A673 (cell line): ENCODE results near the gene C13orf46. TPM values are rescaled to one million over a fixed set of nuclear protein-coding genes. Genes with fewer than 3 reads are reported as not detected.

ENCODE experiments used
- BruUV-seq: library from RNA; stranded (reverse); fragments of 400-500 nt; replicated peaks from 2 replicates; lab custom pipeline; 2021; lab: Mats Ljungman, UMichigan
- CTCF ChIA-PET: fragments of 300-600 bp; sonication (Branson Sonifier 250); formaldehyde crosslinking; loops from one replicate; lab custom pipeline; 2022; ENCODE audit warnings: antibody characterized with exemption; lab: Charles Lee
- POLR2A ChIA-PET: fragments of 300-600 bp; sonication (Branson Sonifier 250); formaldehyde crosslinking; loops from one replicate; lab custom pipeline; 2022; ENCODE audit warnings: antibody characterized with exemption; ENCODE audit not compliant: low non-redundant PET; lab: Charles Lee
- DNase-seq: peaks from one replicate; pipeline ENCODE4 v3.0.0-alpha.2; 2015; ENCODE audit warnings: low spot score
- H3K27ac ChIP-seq: fragments of 200-600 bp; sonication (generic); 2 replicates; pipeline ENCODE4 v1.5.1; 2016; ENCODE audit warnings: mixed run types, low read depth, mild to moderate bottlenecking, mixed read lengths, antibody characterized with exemption, low read length; ENCODE audit not compliant: poor library complexity, severe bottlenecking
- H3K27me3 ChIP-seq: fragments of 200-600 bp; sonication (generic); replicated peaks from 2 replicates; pipeline ENCODE4 v1.6.1; 2017; ENCODE audit warnings: mixed run types, low read depth, mild to moderate bottlenecking, mixed read lengths, antibody characterized with exemption, low read length; ENCODE audit not compliant: insufficient read depth, poor library complexity
- H3K36me3 ChIP-seq: fragments of 200-600 bp; sonication (generic); 2 replicates; pipeline ENCODE4 v1.6.1; 2016; ENCODE audit warnings: mixed run types, mild to moderate bottlenecking, mixed read lengths, antibody characterized with exemption, low read length; ENCODE audit not compliant: insufficient read depth, poor library complexity, severe bottlenecking
- H3K4me1 ChIP-seq: fragments of 200-600 bp; sonication (generic); 2 replicates; pipeline ENCODE4 v1.6.1; 2017; ENCODE audit warnings: mixed run types, mild to moderate bottlenecking, mixed read lengths, antibody characterized with exemption, low read length; ENCODE audit not compliant: insufficient read depth, poor library complexity, severe bottlenecking
- H3K4me3 ChIP-seq: fragments of 200-600 bp; sonication (generic); 2 replicates; pipeline ENCODE4 v1.5.1; 2016; ENCODE audit warnings: low read depth, mixed run types, mild to moderate bottlenecking, mixed read lengths, low read length; ENCODE audit not compliant: poor library complexity, severe bottlenecking
- H3K9me3 ChIP-seq: fragments of 200-600 bp; sonication (generic); 2 replicates; pipeline ENCODE4 v1.6.1; 2016; ENCODE audit warnings: mixed run types, low read depth, mild to moderate bottlenecking, mixed read lengths, antibody characterized with exemption, low read length; ENCODE audit not compliant: poor library complexity, severe bottlenecking
- EZH2 ChIP-seq: fragments of 200-600 bp; sonication (generic); IDR thresholded peaks from 2 replicates; pipeline ENCODE4 v1.6.1; 2017; ENCODE audit warnings: borderline replicate concordance, low read depth, mild to moderate bottlenecking, mixed read lengths, antibody characterized with exemption, low read length; ENCODE audit not compliant: poor library complexity, severe bottlenecking
- intact Hi-C: fragments of 100-400 bp; cut with micrococcal nuclease; formaldehyde crosslinking; loops from one replicate; pipeline ENCODE4 v1.10.0; 2022; ENCODE audit not compliant: unreplicated experiment
- total RNA-seq: library from RNA; stranded (reverse); gene quantifications from 2 replicates; pipeline ENCODE4 v1.2.3, GENCODE V29; 2021
- TF ChIP-seq, protein P1 (sequence below): fragments of 300-800, 200-600 bp; sonication (generic); conservative IDR thresholded peaks from 2 replicates; pipeline ENCODE4 v1.5.1; 2017; ENCODE audit warnings: low read depth, mild to moderate bottlenecking, antibody characterized with exemption, low read length, moderate library complexity, mixed read lengths

Gene C13orf46
- total RNA-seq, 1 experiment from 2014 or later = 3.6 TPM

DNA sequence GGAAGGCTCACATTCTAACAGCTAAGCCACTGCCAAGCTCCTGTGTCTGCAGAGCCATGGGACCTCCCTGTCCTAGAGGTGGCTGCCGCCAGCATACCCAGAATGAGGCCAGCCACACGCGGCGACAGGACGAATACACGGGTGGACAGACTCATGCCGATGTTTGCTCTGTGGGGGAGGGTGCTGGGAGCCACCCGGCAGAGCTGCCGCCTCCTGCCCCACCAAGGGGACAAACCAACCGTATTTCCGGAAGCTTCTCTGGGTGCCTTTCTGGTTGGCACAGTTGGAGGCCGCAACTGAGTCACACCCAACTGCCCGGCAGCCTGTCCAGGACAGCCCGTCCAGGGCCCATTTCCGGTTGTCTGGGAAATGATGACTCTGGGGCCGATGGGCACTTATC, 20.3 kb downstream of the C13orf46 start:
- H3K9me3 ChIP-seq = no peaks in the 10 kb centered on the region
- no TSS peak for BruUV-seq
- no peak overlapping the region for H3K27ac ChIP-seq
- no peaks in the 10 kb centered on the region for H3K27me3 ChIP-seq
- no peak for DNase-seq
- POLR2A ChIA-PET = no interaction called here
- TF ChIP-seq EZH2 = no peak
- TF ChIP-seq, protein P1, sequence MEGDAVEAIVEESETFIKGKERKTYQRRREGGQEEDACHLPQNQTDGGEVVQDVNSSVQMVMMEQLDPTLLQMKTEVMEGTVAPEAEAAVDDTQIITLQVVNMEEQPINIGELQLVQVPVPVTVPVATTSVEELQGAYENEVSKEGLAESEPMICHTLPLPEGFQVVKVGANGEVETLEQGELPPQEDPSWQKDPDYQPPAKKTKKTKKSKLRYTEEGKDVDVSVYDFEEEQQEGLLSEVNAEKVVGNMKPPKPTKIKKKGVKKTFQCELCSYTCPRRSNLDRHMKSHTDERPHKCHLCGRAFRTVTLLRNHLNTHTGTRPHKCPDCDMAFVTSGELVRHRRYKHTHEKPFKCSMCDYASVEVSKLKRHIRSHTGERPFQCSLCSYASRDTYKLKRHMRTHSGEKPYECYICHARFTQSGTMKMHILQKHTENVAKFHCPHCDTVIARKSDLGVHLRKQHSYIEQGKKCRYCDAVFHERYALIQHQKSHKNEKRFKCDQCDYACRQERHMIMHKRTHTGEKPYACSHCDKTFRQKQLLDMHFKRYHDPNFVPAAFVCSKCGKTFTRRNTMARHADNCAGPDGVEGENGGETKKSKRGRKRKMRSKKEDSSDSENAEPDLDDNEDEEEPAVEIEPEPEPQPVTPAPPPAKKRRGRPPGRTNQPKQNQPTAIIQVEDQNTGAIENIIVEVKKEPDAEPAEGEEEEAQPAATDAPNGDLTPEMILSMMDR = no peak
- CTCF ChIA-PET = no interaction called here
- intact Hi-C loops = no loop called here
- H3K4me3 ChIP-seq = no peak overlapping the region
- no peaks in the 10 kb centered on the region for H3K36me3 ChIP-seq
- peaks cover 4% of the 10 kb centered on the region for H3K4me1 ChIP-seq

DNA sequence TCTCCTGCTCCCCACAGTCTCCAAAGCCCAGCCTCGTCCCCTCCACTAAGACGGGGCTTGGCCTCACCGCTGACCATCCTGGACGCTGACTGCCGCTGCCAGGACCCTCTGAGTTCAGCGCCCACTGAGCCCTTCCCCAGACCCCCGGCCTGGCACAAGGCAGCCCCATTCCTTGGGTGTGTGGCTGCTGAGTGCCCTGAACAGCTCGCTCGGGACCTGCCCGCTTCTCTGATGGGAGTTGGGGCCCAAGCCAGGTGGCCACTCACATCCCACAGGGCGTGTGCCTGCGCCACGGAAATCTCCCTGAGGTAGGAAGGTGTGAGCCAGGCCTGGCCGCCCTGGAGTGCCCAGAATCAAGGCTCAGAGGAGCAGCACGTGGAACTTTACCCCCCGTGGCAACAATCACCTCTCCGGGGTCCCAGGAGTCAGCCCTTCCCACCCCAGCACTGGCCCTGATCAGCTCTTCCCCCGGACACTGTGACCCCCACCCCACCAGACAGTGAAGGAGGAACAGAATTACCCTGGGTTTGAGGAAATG, 20.8 kb downstream of the C13orf46 start:
- Histone ChIP-seq H3K4me1 (peaks cover 9% of the 10 kb centered on the region), H3K9me3 (no peaks in the 10 kb centered on the region), H3K27me3 (no peaks in the 10 kb centered on the region), H3K36me3 (no peaks in the 10 kb centered on the region), H3K27ac (no peak overlapping the region), H3K4me3 (no peak overlapping the region)
- ChIA-PET CTCF (no interaction called here), POLR2A (no interaction called here)
- DNase-seq = no peak
- BruUV-seq = no TSS peak
- no peak for TF ChIP-seq EZH2
- TF ChIP-seq, protein P1 = no peak
- intact Hi-C loops = no loop called here

DNA sequence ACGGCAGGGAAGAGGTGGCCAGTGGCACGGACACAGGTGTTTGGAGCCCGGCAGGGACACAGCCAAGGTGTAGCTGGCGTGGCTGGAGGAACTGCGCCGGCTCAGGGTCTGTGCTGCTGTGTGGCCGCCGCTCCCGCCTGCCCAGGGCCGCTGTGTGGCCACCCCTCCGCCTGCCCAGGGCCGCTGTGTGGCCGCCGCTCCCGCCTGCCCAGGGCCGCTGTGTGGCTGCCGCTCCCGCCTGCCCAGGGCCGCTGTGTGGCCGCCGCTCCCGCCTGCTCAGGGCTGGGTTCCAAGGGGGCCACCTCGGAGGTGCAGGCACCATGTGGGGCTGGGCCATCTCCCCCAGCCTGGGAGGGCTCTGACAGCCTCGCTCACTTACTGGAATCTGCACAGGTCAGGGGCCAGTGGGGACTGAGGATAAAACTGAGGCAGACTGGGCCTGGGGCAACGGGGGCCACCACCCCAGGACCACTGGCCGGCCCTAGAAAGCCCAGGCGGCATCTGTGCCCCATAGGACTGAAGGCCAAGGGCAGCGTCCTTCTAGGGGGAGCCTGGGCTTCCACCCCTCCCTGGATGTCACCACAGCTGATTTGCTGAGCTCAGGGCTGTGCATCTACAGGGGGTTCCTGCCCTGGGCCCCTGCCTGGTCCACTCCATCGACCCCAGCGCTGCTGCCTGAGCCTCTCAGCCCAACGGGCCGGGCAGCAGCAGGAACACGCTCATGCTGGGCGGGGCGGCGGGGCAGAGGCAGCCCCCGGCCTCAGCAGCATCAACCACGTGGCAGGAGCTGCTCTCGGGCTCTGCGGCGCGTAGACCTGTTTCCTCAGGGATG, 21.5 kb downstream of the C13orf46 start:
- Histone ChIP-seq H3K4me1 (peaks cover 10% of the 10 kb centered on the region), H3K4me3 (no peak overlapping the region), H3K9me3 (no peaks in the 10 kb centered on the region), H3K27me3 (no peaks in the 10 kb centered on the region), H3K27ac (no peak overlapping the region), H3K36me3 (no peaks in the 10 kb centered on the region)
- no peak for DNase-seq
- ChIA-PET POLR2A (no interaction called here), CTCF (no interaction called here)
- TF ChIP-seq, protein P1 = no peak
- no TSS peak for BruUV-seq
- intact Hi-C loops = no loop called here
